Ishikawa (cell line): ENCODE measurements around the gene MEGF11.

Source experiments
- CEBPB ChIP-seq: IDR thresholded peaks from 2 replicates; pipeline ENCODE4 v1.6.1; 2012
- CREB1 ChIP-seq: IDR thresholded peaks from 2 replicates; pipeline ENCODE4 v1.6.1; 2012; ENCODE audit warnings: low read depth
- EGR1 ChIP-seq: IDR thresholded peaks from 2 replicates; pipeline ENCODE4 v1.6.1; 2012
- EP300 ChIP-seq: IDR thresholded peaks from 2 replicates; pipeline ENCODE4 v1.6.1; 2012; ENCODE audit warnings: borderline replicate concordance
- FOXM1 ChIP-seq: IDR thresholded peaks from 2 replicates; pipeline ENCODE4 v1.6.1; 2012; ENCODE audit warnings: low read depth, borderline replicate concordance
- NFIC ChIP-seq: IDR thresholded peaks from 2 replicates; pipeline ENCODE4 v1.6.1; 2012
- RAD21 ChIP-seq: IDR thresholded peaks from 2 replicates; pipeline ENCODE4 v1.6.1; 2012; ENCODE audit warnings: low read depth
- TAF1 ChIP-seq: IDR thresholded peaks from 2 replicates; pipeline ENCODE4 v1.6.1; 2012; ENCODE audit warnings: low read depth, mild to moderate bottlenecking
- TCF12 ChIP-seq: IDR thresholded peaks from 2 replicates; pipeline ENCODE4 v1.6.1; 2012; ENCODE audit warnings: low read depth
- TEAD4 ChIP-seq: IDR thresholded peaks from 2 replicates; pipeline ENCODE4 v1.6.1; 2012
- YY1 ChIP-seq: IDR thresholded peaks from 2 replicates; pipeline ENCODE4 v1.6.1; 2012; ENCODE audit warnings: low read depth
- ZBTB7A ChIP-seq: IDR thresholded peaks from 2 replicates; pipeline ENCODE4 v1.6.1; 2012; ENCODE audit warnings: low read depth
- TF ChIP-seq, protein P1 (sequence below): IDR thresholded peaks from 2 replicates; pipeline ENCODE4 v1.6.1; 2012; ENCODE audit warnings: low read depth, mild to moderate bottlenecking
- TF ChIP-seq, protein P2 (sequence below): IDR thresholded peaks from 2 replicates; pipeline ENCODE4 v1.6.1; 2012
- TF ChIP-seq, protein P3 (sequence below): IDR thresholded peaks from 2 replicates; pipeline ENCODE4 v1.6.1; 2012

The MEGF11 gene

GRCh38 chr15:66251790-66252684 is 1.5 kb downstream of the MEGF11 start:
- TF ChIP-seq RAD21 (peak; percentile 49; the same call in 1 of the 2 replicates), TCF12 (no peak), ZBTB7A (peak; percentile 23; the same call in 1 of the 2 replicates)
- TF ChIP-seq, protein P1, sequence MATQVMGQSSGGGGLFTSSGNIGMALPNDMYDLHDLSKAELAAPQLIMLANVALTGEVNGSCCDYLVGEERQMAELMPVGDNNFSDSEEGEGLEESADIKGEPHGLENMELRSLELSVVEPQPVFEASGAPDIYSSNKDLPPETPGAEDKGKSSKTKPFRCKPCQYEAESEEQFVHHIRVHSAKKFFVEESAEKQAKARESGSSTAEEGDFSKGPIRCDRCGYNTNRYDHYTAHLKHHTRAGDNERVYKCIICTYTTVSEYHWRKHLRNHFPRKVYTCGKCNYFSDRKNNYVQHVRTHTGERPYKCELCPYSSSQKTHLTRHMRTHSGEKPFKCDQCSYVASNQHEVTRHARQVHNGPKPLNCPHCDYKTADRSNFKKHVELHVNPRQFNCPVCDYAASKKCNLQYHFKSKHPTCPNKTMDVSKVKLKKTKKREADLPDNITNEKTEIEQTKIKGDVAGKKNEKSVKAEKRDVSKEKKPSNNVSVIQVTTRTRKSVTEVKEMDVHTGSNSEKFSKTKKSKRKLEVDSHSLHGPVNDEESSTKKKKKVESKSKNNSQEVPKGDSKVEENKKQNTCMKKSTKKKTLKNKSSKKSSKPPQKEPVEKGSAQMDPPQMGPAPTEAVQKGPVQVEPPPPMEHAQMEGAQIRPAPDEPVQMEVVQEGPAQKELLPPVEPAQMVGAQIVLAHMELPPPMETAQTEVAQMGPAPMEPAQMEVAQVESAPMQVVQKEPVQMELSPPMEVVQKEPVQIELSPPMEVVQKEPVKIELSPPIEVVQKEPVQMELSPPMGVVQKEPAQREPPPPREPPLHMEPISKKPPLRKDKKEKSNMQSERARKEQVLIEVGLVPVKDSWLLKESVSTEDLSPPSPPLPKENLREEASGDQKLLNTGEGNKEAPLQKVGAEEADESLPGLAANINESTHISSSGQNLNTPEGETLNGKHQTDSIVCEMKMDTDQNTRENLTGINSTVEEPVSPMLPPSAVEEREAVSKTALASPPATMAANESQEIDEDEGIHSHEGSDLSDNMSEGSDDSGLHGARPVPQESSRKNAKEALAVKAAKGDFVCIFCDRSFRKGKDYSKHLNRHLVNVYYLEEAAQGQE: no peak

DNA sequence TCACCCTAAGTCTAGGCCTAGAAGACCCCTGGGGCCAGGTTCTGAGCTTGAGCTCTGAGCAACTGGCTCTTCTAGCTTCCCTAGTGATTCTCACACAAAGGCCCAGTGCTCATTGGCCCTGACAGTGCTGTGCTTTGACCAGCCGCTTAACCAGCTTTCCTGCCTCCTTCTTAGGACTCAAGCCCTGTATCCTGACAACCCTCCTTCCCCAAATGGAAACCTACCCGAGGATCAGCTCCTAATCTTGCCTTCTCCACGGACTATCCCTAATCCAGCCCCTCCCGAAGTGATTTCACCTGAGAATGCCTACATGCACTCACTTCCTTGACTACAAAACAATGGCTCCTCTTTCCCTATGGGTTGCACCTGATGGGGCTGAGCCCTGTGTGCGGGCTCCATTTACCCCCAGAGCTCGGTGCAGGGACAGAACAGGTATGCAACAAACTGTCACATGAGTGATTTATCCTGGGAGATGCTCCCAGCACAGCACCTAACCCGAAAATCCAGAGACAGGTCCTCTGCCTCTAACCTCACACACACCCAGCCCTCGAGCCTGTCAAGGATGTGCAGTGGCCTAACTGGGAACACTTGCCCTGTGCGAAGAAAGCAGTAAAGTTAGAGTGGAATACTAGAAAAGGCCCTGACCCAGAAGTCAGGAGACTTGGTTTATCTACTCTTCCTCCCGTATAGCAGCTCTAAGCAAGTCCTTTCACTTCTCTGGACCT is 2.3 kb downstream of the MEGF11 start:
- TF ChIP-seq TEAD4: no peak
- no peak for TF ChIP-seq EGR1
- no peak for TF ChIP-seq TAF1
- TF ChIP-seq, protein P1: no peak
- TF ChIP-seq CREB1: no peak
- TF ChIP-seq RAD21: no peak
- no peak for TF ChIP-seq TCF12
- TF ChIP-seq, protein P2, sequence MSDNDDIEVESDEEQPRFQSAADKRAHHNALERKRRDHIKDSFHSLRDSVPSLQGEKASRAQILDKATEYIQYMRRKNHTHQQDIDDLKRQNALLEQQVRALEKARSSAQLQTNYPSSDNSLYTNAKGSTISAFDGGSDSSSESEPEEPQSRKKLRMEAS: no peak
- no peak for TF ChIP-seq ZBTB7A
- TF ChIP-seq, protein P3, sequence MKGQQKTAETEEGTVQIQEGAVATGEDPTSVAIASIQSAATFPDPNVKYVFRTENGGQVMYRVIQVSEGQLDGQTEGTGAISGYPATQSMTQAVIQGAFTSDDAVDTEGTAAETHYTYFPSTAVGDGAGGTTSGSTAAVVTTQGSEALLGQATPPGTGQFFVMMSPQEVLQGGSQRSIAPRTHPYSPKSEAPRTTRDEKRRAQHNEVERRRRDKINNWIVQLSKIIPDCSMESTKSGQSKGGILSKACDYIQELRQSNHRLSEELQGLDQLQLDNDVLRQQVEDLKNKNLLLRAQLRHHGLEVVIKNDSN: no peak
- no peak for TF ChIP-seq YY1
- TF ChIP-seq EP300: no peak
- TF ChIP-seq NFIC: no peak
- no peak for TF ChIP-seq CEBPB
- TF ChIP-seq FOXM1: no peak

DNA sequence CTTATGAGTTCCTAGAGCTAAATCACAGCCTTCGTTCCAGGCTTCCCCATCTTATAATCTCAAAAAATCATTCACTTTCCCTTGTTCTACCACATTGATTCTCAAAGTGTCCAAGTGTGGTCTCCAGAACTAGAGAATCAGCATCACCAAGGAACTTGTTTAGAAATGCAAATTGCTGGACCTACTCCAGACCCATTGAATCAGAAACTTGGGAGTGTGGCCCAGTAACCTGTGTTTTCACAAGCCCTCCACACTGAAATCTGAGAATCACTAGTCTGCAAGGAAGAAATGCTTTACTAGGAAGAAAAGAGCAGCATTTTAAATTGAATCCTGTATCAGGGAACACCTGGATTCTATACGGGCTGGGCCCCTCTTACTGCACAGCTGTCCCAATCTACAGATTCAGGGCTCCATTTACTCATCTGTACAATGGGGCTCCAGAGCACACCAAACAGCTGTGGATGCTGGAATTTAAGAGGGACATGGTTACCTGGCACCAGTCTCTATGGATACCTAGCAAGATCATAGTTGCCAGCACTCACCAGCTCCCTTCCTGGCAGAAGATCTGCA is 3.9 kb downstream of the MEGF11 start:
- TF ChIP-seq, protein P2: no peak
- TF ChIP-seq RAD21 (no peak), FOXM1 (no peak), TCF12 (no peak), CEBPB (no peak), YY1 (no peak), ZBTB7A (no peak), EP300 (no peak), CREB1 (no peak), TEAD4 (no peak)
- TF ChIP-seq, protein P3: no peak
- TF ChIP-seq, protein P1: no peak

GRCh38 chr15:66246937-66247336 is 6.6 kb downstream of the MEGF11 start:
- TF ChIP-seq TEAD4: no peak
- no peak for TF ChIP-seq CEBPB
- no peak for TF ChIP-seq CREB1
- TF ChIP-seq TAF1: no peak
- TF ChIP-seq, protein P3: no peak
- no peak for TF ChIP-seq YY1
- TF ChIP-seq, protein P2: no peak
